PC-3 (cell line): ENCODE measurements around the gene DHRS1.

Experiments
- EZH2 ChIP-seq: fragments of 300-600 bp; sonication (generic); IDR thresholded peaks from one replicate; pipeline ENCODE4 v1.6.1; 2017; ENCODE audit warnings: antibody characterized with exemption, mild to moderate bottlenecking, low read length; ENCODE audit not compliant: unreplicated experiment
- TF ChIP-seq, protein P1 (sequence below): fragments of 300-600 bp; sonication (generic); conservative IDR thresholded peaks from 2 replicates; pipeline ENCODE4 v1.5.1; 2017; ENCODE audit warnings: antibody characterized with exemption, low read depth, mild to moderate bottlenecking, low read length

DNA sequence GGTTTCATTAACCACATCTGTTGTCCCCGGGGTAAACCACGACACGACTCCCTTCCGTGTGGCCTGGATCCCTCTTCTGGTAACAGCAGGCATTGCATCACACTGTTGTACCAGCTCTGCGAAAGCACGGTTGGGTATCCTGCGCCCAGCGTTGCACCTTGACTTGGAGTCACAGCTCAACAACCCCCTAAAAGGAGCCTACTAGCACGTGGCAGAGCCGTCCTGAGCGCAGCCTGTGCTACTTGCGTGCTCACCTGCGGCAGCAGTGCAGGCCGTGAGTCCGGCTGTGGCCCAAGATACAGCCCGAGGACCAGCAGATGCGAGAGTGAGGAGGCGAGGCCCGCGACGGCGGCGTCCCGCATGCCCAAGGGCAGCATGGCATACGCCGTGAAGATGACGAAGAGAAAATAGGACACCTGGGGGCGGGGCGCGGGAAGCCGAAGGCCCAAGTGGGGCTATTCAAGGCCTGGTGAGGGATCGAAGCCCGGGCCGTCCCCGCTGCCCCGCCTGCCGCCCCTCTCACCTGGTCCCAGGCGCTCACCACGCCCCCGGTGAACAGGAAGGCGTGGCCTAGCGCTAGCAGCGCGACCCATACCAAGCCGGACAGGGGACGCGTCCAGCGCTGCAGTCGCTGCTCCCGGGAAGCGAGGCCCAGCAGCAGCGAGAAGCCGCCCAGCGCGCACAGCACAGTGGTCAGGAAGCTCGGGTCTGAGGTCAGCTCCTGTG lies 32.9 kb upstream of the DHRS1 start:
- TF ChIP-seq, protein P1, sequence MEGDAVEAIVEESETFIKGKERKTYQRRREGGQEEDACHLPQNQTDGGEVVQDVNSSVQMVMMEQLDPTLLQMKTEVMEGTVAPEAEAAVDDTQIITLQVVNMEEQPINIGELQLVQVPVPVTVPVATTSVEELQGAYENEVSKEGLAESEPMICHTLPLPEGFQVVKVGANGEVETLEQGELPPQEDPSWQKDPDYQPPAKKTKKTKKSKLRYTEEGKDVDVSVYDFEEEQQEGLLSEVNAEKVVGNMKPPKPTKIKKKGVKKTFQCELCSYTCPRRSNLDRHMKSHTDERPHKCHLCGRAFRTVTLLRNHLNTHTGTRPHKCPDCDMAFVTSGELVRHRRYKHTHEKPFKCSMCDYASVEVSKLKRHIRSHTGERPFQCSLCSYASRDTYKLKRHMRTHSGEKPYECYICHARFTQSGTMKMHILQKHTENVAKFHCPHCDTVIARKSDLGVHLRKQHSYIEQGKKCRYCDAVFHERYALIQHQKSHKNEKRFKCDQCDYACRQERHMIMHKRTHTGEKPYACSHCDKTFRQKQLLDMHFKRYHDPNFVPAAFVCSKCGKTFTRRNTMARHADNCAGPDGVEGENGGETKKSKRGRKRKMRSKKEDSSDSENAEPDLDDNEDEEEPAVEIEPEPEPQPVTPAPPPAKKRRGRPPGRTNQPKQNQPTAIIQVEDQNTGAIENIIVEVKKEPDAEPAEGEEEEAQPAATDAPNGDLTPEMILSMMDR, result peak; percentile 76
- TF ChIP-seq EZH2, result no peak
